ENCODE measurements around the gene KLHL29. TPM values are rescaled to one million over a fixed set of nuclear protein-coding genes. Genes with fewer than 3 reads are reported as not detected.

The KLHL29 gene
- polyA plus RNA-seq, 3 donors = 8.5 to 10.0 (median 8.8) TPM

GRCh38 chr2:23585273-23586170, 200.5 kb downstream of the KLHL29 start:
- no peak for DNase-seq (ENCODE audit: low read depth in 3 of 3, low spot score in 2 of 3)

DNA sequence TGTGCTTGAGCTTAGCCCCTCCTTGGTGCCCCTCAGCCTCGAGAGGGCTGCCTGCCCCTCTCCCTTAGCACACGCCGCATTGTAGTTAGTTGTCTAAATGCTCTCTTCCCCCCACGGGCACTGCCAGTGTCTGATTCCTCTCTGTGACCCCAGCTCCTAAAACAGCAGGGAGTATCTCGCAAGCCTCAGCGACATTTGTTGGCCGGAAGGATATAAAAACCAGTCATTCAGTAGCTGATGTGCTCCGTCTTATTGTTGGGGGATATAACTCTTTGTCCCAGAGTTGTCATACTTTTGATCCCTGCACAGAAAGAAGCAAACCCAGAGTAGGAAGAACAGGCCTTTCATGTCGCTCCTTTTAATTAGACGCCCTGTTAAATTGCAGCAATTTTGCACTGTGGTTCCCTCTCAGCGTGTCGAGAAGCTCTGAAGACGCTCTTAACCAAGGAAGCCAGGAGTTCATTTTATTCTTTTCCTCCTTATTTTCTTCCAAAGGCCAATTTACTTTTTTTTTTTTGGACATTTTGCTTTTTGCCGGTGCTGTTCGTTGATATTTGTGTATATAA, 201.8 kb downstream of the KLHL29 start:
- no peak for DNase-seq (ENCODE audit: low read depth in 3 of 3, low spot score in 2 of 3)

GRCh38 chr2:23587341-23587880, 202.4 kb downstream of the KLHL29 start:
- no peak for DNase-seq (ENCODE audit: low read depth in 3 of 3, low spot score in 2 of 3)

DNA sequence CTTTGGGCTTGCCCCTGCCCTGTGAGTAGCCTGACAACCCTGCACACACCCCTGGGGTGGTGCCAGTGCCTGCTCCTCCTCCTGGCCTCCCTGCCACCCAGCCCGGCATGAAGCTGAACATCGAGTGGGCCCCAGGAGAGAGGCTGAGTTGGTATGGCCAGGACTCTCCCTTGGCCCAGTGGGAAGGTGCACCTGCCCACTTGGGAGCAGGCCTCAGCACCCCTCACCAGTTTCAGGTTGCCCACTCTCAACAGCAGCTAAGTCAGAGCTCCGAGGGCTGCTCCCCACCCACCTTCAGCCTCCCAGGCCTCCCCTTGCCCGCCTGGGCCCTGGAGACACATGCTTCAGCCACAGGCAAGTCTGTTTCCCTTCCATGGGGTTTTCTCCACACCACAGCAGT, 203.1 kb downstream of the KLHL29 start:
- no peak for DNase-seq (ENCODE audit: low read depth in 3 of 3, low spot score in 2 of 3)

- DNase-seq (ENCODE audit: low read depth in 3 of 3, low spot score in 2 of 3) = no peak
Observed at GRCh38 chr2:23588508-23589201, 203.7 kb downstream of the KLHL29 start.

DNA sequence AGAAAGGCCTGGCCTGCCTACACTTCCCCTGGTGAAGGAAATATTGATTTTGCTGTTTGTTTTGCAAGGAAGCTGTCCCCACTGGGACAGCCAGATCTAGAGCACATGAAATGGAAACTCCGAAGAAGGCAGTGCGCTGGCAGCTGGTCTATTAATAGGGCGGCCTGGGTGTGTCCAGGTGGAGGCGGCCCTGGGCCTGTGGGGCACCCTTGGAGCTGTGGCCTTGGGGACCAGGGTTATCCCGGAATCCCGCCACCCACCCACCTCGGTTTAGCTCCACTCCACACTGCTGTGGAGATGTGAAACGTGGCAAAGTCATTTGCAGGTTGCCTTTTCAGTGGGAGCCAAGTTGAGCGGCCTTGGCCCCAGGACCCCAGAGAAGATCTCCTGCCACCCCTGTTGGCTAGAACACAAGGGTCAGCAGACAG, 204.3 kb downstream of the KLHL29 start:
- DNase-seq (ENCODE audit: low read depth in 3 of 3, low spot score in 2 of 3) = no peak

DNA sequence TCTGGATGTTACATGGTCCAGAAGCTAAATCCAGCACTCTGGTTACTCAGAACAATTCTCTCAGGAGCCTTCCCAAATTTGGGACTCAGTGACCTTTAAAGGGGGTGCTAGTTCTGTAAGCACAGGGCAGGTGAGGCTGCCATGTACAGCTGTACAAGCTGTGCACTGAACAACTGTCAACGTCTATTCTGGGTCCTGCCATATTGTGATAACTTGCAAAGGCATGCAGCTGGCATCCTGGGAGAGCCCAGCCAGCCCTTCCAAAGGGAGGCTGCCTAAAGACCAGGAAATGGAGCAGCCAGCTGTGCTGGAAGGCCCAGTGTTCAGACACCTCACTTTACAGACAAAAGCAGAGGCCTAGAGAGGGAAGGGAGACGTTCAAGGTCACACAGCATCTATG, 204.8 kb downstream of the KLHL29 start:
- DNase-seq (ENCODE audit: low read depth in 3 of 3, low spot score in 2 of 3) = no peak

- no peak for DNase-seq (ENCODE audit: low read depth in 3 of 3, low spot score in 2 of 3)
Observed at GRCh38 chr2:23590241-23590869, 205.4 kb downstream of the KLHL29 start.

- DNase-seq (ENCODE audit: low read depth in 3 of 3, low spot score in 2 of 3) = no peak
Observed at GRCh38 chr2:23591111-23591510, 206.1 kb downstream of the KLHL29 start.

GRCh38 chr2:23592061-23592685, 207.2 kb downstream of the KLHL29 start:
- no peak for DNase-seq (ENCODE audit: low read depth in 3 of 3, low spot score in 2 of 3)

DNA sequence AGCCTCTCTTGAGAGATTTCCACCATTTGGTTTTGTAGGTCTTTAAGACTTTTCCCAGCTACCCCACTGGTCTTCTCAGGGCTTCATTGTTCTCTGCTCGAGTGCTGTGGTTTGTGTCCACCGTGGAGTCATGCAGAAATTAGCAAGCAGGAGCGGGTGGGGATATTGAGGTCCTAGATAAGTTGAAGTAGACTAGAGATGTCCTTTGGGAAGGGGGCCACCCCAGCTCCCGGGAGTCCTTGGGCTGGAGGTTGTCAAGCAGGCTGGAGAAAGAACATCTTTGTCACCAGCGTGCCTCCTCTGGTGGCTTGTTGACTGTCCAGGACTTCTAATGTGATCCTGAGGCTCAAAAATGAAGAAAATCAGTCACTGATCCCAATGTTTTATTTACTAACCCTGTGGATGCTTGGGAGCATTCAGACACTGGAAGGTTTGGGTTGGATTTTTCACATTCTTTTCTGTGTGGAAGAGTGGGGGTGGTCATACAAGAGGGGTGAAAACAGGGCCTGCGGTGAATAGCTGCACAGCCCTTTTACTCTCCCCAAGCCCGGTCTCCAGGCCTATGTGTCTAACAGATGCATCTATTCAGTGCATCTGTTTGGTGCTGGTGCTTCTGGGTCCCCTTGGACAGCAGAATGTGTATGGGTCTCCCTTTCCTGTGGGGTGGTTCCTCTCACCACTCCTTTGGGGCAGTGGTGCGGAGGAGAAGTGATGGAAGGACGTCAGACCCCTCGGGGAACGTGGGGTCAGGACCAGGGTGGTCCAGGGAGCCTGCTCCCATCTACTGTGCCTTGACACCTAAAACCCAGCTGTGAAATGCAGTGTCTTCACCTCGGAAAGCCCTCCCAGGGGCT, 208.1 kb downstream of the KLHL29 start:
- DNase-seq (ENCODE audit: low read depth in 3 of 3, low spot score in 2 of 3) = no peak

GRCh38 chr2:23593752-23594459, 208.9 kb downstream of the KLHL29 start:
- DNase-seq (ENCODE audit: low read depth in 3 of 3, low spot score in 2 of 3) = no peak

- no peak for DNase-seq (ENCODE audit: low read depth in 3 of 3, low spot score in 2 of 3)
Observed at GRCh38 chr2:23594460-23594825, 209.5 kb downstream of the KLHL29 start.

DNA sequence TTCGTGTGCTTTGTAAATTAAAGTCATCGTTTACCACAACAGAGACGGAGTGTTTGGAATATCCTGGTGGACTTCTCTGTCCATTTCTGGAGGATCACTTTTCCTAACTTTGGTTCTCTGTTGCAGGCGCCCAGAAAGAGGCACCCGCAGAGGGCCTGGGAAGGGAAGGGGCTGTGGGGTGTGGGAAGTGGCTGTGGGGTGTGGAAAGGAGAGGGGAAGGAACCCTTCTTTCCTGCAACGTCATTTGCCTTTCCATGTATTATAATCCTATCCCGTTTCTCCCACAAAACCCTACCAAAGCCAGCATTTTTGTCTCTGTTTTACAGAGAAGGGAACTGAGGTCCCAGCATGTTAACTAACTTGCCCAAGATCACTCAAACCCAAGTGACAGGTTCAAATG, 210.0 kb downstream of the KLHL29 start:
- no peak for DNase-seq (ENCODE audit: low read depth in 3 of 3, low spot score in 2 of 3)

- DNase-seq (ENCODE audit: low read depth in 3 of 3, low spot score in 2 of 3) = no peak
Observed at GRCh38 chr2:23595601-23596251, 210.7 kb downstream of the KLHL29 start.

DNA sequence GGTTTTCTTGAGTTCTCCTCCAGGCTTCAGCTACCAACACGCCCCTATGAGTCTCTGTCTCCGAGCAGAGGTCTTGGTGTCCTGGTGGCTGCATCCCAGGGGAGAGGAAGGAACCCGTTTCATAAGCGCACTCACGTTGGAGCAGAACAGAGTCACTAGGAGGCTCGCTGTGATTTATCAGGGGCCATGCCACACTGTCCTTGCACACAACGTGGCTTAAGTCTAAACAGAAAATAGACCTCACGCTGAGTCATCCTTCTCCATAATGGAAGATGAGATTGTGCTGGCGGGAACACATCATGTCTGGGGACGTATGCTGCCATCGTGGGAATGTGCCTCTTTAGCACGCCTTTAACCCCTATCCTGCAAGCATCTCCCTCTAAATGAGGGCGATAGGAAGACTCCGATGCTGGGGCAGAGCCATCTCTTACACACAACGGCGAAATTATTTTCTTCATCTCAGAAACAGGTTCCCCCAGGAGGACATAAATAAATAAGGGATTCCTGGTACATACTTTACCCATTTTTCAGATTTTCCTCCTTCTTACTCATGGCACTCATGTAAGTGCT, 211.4 kb downstream of the KLHL29 start:
- no peak for DNase-seq (ENCODE audit: low read depth in 3 of 3, low spot score in 2 of 3)

DNA sequence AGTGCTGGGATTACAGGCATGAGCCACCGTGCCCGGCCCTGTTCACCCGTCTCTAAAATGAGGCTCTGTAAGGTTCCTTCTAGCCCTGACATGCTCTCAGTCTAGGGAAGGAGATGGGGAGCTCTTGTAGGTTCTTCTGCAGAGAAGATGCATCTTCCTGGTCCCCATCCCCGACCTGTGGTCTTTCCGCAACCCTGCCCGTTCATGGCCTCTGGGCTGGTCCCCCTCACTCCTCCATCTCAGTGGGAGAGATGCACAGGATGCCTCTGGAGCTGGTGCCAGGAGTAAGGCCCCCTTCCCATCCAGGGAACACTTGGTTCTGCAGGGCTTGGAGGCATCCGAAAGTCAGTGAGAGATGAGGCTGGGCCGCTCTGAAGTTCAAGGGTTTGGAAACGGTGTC, 212.7 kb downstream of the KLHL29 start:
- no peak for DNase-seq (ENCODE audit: low read depth in 3 of 3, low spot score in 2 of 3)

DNA sequence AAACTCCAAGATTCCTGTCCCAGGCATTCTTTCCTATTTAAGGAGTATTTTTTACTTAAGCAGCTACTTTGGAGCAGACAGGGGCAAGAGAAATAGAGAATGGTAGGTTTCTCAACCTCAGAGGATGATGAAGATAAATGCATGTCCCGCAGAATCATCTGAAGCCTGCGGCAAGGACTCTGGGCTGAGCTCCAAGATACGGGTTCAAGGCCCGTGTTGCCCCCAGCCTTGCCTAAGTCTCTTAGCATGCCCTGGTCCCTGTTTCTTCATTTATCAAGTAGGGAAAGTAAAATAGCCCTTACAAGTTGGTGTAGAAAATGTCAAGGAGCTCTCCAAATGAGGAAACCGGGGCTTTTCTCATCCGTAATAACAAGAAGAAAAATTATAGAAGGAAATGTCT, 214.0 kb downstream of the KLHL29 start:
- no peak for DNase-seq (ENCODE audit: low read depth in 3 of 3, low spot score in 2 of 3)

All from right renal cortex interstitium (tissue), 3 donors.